ENCODE measurements around the gene CEP164.
A peak's percentile ranks its signal among the peaks of the same experiment; 100 is the strongest.

The CEP164 gene

DNA sequence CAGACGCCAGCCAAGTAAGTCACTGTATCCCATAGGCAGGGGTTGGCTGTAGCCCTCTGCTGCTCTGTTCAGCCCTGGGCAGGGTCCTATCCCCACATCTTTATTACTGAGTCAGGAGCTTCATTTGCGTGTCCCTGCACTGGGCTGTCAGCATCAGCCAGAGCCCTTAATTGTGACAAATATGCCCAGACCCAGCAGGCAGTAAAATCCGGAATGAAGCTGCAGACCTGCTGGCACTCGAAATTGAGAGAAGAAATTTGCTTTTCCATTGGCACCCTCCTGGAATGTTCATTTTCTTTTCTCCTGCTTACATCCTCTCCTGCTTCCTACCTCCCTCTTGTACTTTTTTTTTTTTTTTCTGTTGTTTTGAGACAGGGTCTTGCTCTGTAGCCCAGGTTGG, 43.8 kb downstream of the CEP164 start:
- H3K36me3 ChIP-seq (ENCODE audit: control insufficient read depth, insufficient read depth, low read length, severe bottlenecking) = peaks cover 71% of the 10 kb centered on the region
- no peak for DNase-seq (ENCODE audit: low read depth)
- no peaks in the 10 kb centered on the region for H3K9me3 ChIP-seq (ENCODE audit: control insufficient read depth, low read length)
- H3K27me3 ChIP-seq (replicated peaks; ENCODE audit: control insufficient read depth, insufficient read depth, low read length) = no peaks in the 10 kb centered on the region
- no peak overlapping the region for H3K9ac ChIP-seq (ENCODE audit: low read length)
- no peaks in the 10 kb centered on the region for H3K4me1 ChIP-seq (ENCODE audit: control insufficient read depth, insufficient read depth, low read length)
- no peak overlapping the region for H3K4me3 ChIP-seq (ENCODE audit: low read length)

DNA sequence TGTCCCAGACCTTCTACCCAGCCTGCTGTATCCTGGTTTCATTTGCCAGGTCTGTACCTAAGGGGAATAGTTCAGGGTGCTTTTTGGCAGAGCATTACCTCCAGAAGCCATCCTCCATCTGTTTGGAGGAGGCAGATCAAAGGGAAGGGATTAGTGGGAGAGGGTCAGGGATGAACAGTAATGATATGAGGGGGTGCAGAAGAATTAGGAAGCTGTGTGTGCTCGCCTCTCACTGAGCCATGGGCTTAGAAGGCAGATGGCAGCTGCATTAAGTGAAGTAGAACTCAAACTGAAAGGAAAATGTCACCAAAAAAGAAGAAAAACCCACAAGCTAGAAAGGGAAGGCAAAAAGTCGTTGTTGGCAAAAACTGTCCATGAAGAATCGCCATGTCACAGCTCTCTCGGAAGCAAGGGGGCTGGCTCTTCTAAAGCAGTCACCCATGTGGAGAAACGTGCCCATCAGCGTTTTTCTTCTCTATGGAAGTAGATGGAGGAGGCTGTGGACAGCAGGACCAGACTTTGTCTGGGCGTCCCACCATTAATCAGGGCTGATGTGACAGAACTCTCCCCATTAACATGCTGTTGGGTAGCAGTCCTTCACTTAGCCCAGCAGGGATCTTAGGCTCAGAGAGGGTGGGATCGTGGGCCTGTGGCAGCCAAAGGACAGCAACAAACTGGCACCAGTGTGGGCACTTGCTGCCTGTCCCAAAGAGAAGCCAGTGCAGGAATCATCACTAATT, 46.8 kb downstream of the CEP164 start:
- Histone ChIP-seq H3K4me1 (ENCODE audit: control insufficient read depth, insufficient read depth, low read length) (no peaks in the 10 kb centered on the region), H3K4me3 (ENCODE audit: low read length) (no peak overlapping the region), H3K9ac (ENCODE audit: low read length) (no peak overlapping the region), H3K9me3 (ENCODE audit: control insufficient read depth, low read length) (no peaks in the 10 kb centered on the region), H3K27me3 (replicated peaks; ENCODE audit: control insufficient read depth, insufficient read depth, low read length) (no peaks in the 10 kb centered on the region), H3K36me3 (ENCODE audit: control insufficient read depth, insufficient read depth, low read length, severe bottlenecking) (peaks cover 72% of the 10 kb centered on the region)
- DNase-seq (ENCODE audit: low read depth) = no peak

DNA sequence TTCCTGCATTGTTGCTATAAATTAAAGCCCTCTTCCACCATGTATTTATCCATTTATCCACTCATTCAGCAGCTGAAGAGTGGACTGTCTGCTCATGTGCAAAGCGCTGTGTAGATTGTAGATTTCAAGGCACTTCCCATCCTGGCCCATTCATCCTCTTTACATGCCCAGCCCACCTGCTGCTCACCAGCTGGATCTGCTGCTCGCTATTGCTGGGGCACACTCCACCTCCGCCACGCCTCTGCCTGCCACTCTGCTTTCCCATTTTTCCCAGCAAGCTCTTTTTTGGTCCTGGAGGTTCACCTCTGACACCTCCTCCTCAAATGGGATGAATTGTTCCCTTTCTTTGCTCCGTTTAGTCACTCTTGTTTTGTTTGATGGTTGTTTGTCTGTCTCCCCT, 48.3 kb downstream of the CEP164 start:
- Histone ChIP-seq H3K4me1 (ENCODE audit: control insufficient read depth, insufficient read depth, low read length) (no peaks in the 10 kb centered on the region), H3K4me3 (ENCODE audit: low read length) (no peak overlapping the region), H3K27me3 (replicated peaks; ENCODE audit: control insufficient read depth, insufficient read depth, low read length) (no peaks in the 10 kb centered on the region), H3K9ac (ENCODE audit: low read length) (no peak overlapping the region), H3K9me3 (ENCODE audit: control insufficient read depth, low read length) (no peaks in the 10 kb centered on the region), H3K36me3 (ENCODE audit: control insufficient read depth, insufficient read depth, low read length, severe bottlenecking) (peaks cover 71% of the 10 kb centered on the region)
- DNase-seq (ENCODE audit: low read depth) = no peak

DNA sequence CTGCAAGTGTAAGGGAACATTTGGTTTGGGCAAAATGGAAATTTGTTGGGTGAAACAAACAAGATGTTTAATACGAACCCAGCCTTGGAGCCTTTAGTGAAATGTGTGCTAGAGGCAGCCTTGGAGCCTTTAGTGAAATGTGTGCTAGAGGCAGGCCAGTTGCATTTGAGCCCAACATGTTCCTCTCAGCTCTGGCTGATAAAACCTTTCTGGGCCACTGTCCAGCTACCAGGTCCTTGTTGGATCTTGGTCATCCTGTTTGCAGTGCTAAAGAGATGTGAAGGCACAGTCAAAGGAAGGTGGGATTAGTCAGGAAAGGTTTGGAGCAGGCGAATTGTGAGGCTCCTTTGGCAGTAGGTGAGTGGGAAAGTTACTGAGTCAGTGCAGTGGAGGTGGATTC, 48.9 kb downstream of the CEP164 start:
- Histone ChIP-seq H3K4me1 (ENCODE audit: control insufficient read depth, insufficient read depth, low read length) (no peaks in the 10 kb centered on the region), H3K27me3 (replicated peaks; ENCODE audit: control insufficient read depth, insufficient read depth, low read length) (no peaks in the 10 kb centered on the region), H3K9ac (ENCODE audit: low read length) (no peak overlapping the region), H3K36me3 (ENCODE audit: control insufficient read depth, insufficient read depth, low read length, severe bottlenecking) (peaks cover 71% of the 10 kb centered on the region), H3K9me3 (ENCODE audit: control insufficient read depth, low read length) (no peaks in the 10 kb centered on the region), H3K4me3 (ENCODE audit: low read length) (no peak overlapping the region)
- no peak for DNase-seq (ENCODE audit: low read depth)

DNA sequence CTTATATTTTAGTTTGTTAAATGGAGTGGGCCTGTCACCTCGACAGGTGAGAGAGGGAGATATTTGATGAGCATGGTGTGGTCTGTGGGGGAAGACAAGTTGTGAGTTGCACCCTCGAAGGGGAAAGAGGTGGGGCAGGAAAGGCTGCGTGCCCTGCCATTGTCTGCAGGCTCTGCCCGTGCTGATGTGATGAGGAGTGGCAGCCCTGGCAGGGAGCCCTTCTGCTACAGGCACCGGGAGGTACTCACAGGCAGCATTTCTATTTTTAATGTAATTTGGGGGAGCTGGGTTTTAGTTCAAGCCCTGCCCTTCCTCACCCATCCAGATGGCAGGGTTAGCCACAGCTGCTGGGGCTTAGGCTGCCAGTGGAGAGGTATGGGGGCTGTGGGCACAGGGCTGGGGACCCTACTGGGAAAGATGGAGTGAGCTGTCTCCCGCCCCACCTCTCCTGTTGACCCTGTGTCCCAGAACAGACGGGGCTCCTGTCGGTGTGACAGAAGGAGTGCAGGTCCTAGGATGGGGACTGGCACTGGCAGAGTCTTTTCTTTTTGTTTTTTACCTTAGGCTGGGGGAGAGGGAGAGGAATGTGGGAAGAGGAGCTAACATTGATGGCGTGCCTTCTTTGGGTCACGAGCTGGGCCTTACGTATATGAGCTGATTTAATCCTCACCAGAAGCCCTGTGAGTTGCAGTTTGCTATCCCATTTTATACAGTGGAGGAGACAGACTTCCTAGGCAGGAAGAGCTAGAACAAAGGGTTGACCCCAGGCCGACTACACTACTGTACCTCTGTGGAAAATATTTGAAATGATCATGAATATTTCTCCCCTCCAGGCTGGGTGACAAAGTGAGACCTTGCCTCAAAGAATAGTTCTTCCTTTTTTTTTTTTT, 51.6 kb downstream of the CEP164 start:
- Histone ChIP-seq H3K36me3 (ENCODE audit: control insufficient read depth, insufficient read depth, low read length, severe bottlenecking) (peaks cover 72% of the 10 kb centered on the region), H3K9ac (ENCODE audit: low read length) (no peak overlapping the region), H3K9me3 (ENCODE audit: control insufficient read depth, low read length) (no peaks in the 10 kb centered on the region), H3K4me3 (ENCODE audit: low read length) (no peak overlapping the region), H3K27me3 (replicated peaks; ENCODE audit: control insufficient read depth, insufficient read depth, low read length) (no peaks in the 10 kb centered on the region), H3K4me1 (ENCODE audit: control insufficient read depth, insufficient read depth, low read length) (peaks cover 7% of the 10 kb centered on the region)
- no peak for DNase-seq (ENCODE audit: low read depth)

DNA sequence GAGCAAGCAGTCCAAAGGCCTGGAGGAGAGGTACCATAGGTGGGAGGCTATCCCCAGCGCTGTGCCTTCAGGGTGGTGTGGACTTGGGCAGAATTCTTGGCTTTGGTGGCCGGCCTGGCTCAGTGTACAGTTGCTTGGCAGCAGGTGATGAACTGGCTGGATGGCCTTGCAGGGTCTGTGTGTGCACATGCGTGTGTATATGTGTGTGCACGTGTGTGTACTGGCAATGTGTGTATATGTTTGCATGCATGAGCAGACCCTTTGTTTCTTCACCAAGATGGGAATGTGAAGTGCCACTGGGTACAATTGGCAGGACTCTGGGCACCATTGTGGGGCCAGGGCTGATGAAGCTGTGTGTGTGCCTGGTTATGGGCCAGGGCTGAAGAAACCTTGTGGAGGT, 53.0 kb downstream of the CEP164 start:
- no peaks in the 10 kb centered on the region for H3K9me3 ChIP-seq (ENCODE audit: control insufficient read depth, low read length)
- peaks cover 8% of the 10 kb centered on the region for H3K4me1 ChIP-seq (ENCODE audit: control insufficient read depth, insufficient read depth, low read length)
- no peak overlapping the region for H3K9ac ChIP-seq (ENCODE audit: low read length)
- H3K27me3 ChIP-seq (replicated peaks; ENCODE audit: control insufficient read depth, insufficient read depth, low read length) = no peaks in the 10 kb centered on the region
- no peak for DNase-seq (ENCODE audit: low read depth)
- peaks cover 72% of the 10 kb centered on the region for H3K36me3 ChIP-seq (ENCODE audit: control insufficient read depth, insufficient read depth, low read length, severe bottlenecking)
- H3K4me3 ChIP-seq (ENCODE audit: low read length) = no peak overlapping the region

DNA sequence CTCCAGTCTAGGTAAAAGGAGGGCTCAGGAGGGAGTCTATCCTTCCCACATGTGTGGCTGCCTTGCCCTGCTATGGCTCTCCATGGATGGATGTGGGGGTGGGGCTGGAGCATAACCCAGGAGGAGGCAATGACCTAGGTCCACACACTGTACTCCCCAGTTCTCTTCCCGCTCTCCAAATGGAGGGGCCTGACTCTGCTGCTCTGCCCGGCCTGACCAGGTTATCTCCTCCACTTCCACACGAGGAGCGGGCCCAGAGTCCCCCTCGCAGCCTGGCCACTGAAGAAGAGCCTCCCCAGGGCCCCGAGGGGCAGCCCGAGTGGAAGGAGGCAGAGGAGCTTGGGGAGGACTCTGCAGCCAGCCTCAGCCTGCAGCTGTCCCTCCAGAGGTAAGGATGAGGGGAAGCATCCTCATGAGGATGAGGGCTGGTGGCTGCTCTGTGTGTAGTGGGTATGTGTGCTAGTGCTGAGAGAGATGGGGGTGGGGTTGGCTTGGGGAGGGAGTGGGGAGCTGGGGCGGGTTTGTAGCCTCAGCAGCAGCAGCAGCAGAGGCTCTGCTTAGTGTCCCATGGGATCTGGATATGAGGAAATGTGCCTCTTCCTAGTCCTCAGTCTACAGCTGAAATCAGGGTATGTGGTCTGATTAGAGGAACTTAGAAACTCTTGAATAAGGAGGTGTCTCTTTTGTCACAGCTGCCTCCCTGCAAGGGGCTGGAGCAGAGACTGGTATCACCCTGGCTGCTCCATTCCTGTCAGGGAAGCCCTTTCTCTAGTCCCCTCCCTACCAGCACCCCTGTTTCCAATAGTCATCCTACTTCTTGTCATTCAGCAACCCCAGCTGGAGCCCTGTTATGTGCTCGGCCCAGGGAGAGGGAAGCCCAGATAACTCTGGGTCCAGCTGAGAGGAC, 54.1 kb downstream of the CEP164 start:
- no peak for DNase-seq (ENCODE audit: low read depth)
- Histone ChIP-seq H3K9ac (ENCODE audit: low read length) (no peak overlapping the region), H3K4me1 (ENCODE audit: control insufficient read depth, insufficient read depth, low read length) (peaks cover 8% of the 10 kb centered on the region), H3K36me3 (ENCODE audit: control insufficient read depth, insufficient read depth, low read length, severe bottlenecking) (peaks cover 72% of the 10 kb centered on the region), H3K9me3 (ENCODE audit: control insufficient read depth, low read length) (no peaks in the 10 kb centered on the region), H3K4me3 (ENCODE audit: low read length) (no peak overlapping the region), H3K27me3 (replicated peaks; ENCODE audit: control insufficient read depth, insufficient read depth, low read length) (no peaks in the 10 kb centered on the region)

DNA sequence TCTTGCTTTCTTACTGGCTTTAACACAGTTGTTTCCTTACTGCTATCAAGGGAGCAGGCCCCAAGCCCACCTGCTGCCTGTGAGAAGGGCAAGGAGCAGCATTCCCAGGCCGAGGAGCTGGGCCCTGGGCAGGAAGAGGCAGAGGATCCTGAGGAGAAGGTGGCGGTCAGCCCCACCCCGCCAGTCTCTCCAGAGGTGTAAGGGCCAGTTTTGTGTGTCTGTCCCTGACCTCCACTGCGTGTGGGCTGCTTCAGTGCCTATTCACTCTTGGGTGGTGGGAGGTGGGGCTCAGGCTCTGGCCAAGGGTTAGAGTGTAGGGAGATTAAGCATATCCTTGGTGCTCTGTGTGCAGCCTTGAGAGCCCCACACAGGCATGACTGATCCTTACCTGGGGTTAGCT, 55.1 kb downstream of the CEP164 start:
- H3K9me3 ChIP-seq (ENCODE audit: control insufficient read depth, low read length) = no peaks in the 10 kb centered on the region
- no peak overlapping the region for H3K9ac ChIP-seq (ENCODE audit: low read length)
- H3K4me3 ChIP-seq (ENCODE audit: low read length) = no peak overlapping the region
- no peak for DNase-seq (ENCODE audit: low read depth)
- peaks cover 74% of the 10 kb centered on the region for H3K36me3 ChIP-seq (ENCODE audit: control insufficient read depth, insufficient read depth, low read length, severe bottlenecking)
- H3K4me1 ChIP-seq (ENCODE audit: control insufficient read depth, insufficient read depth, low read length) = peaks cover 8% of the 10 kb centered on the region
- no peaks in the 10 kb centered on the region for H3K27me3 ChIP-seq (replicated peaks; ENCODE audit: control insufficient read depth, insufficient read depth, low read length)

DNA sequence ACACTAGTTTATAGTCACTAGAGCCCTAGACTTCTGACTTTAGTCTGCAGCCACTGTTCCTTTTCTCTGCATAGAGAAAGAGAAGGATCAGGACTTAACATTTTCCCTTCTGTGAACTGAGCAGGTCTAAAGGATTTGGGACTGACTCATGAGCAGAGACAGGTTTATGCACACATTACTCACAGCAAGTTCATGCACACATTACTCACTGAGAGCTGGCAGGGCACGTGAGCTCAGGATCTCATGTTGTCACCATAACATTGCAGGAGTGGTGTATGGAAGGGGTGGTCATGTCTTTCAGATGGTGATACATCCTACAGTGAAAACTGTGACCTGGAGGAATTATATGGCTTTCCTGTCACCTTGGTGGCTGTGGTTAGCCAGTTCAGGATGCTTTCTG, 56.4 kb downstream of the CEP164 start:
- Histone ChIP-seq H3K36me3 (ENCODE audit: control insufficient read depth, insufficient read depth, low read length, severe bottlenecking) (peaks cover 66% of the 10 kb centered on the region), H3K9ac (ENCODE audit: low read length) (no peak overlapping the region), H3K27me3 (replicated peaks; ENCODE audit: control insufficient read depth, insufficient read depth, low read length) (no peaks in the 10 kb centered on the region), H3K9me3 (ENCODE audit: control insufficient read depth, low read length) (no peaks in the 10 kb centered on the region), H3K4me1 (ENCODE audit: control insufficient read depth, insufficient read depth, low read length) (peaks cover 19% of the 10 kb centered on the region), H3K4me3 (ENCODE audit: low read length) (no peak overlapping the region)
- DNase-seq (ENCODE audit: low read depth) = peak; percentile 42

DNA sequence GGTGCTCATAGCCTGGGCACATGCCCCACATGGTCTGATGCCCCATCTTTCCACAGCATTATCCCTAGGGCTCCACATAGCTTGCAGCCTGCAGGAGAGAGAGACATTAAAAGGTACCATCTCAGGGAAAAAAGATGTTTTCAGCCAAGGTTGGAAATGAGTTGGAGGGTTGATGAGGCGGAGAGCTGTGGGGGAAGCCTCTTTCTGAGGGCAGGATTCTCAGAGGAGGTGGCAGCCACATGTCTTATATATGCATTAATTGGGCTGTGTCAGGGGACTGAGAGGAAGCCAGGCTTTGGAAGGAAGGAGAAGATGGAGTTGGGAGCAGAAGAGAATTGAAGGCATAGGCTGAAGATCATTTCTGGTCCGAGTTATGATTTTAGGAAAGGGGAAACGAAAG, 57.8 kb downstream of the CEP164 start:
- H3K9ac ChIP-seq (ENCODE audit: low read length) = no peak overlapping the region
- no peak for DNase-seq (ENCODE audit: low read depth)

DNA sequence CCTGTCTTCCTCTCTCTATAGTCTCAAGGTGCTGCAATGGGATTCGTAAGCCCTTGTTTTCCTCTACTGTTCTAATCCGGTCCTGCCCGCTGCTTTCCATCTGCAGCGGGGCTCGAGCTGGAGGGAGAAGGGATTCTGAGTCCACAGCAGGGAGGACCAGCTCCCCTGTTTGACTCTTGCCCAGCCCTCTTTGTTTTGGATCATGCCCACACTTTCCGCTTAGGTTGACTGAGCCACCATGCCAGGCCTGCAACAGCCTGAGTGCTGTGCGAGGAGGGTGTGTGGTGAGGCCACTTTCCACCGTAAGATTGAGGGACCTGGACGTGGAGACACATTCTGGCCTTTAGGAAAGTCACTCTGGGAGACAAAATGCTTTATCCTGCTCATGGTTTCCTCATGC, 58.3 kb downstream of the CEP164 start:
- Histone ChIP-seq H3K9ac (ENCODE audit: low read length) (no peak overlapping the region), H3K4me3 (ENCODE audit: low read length) (no peak overlapping the region), H3K4me1 (ENCODE audit: control insufficient read depth, insufficient read depth, low read length) (peaks cover 23% of the 10 kb centered on the region), H3K36me3 (ENCODE audit: control insufficient read depth, insufficient read depth, low read length, severe bottlenecking) (peaks cover 60% of the 10 kb centered on the region), H3K27me3 (replicated peaks; ENCODE audit: control insufficient read depth, insufficient read depth, low read length) (no peaks in the 10 kb centered on the region), H3K9me3 (ENCODE audit: control insufficient read depth, low read length) (no peaks in the 10 kb centered on the region)
- DNase-seq (ENCODE audit: low read depth) = no peak

More for the DNA sequence above, 57.8 kb downstream of the CEP164 start:
- Histone ChIP-seq H3K4me3 (ENCODE audit: low read length) (no peak overlapping the region), H3K36me3 (ENCODE audit: control insufficient read depth, insufficient read depth, low read length, severe bottlenecking) (peaks cover 60% of the 10 kb centered on the region), H3K9me3 (ENCODE audit: control insufficient read depth, low read length) (no peaks in the 10 kb centered on the region), H3K27me3 (replicated peaks; ENCODE audit: control insufficient read depth, insufficient read depth, low read length) (no peaks in the 10 kb centered on the region), H3K4me1 (ENCODE audit: control insufficient read depth, insufficient read depth, low read length) (peaks cover 23% of the 10 kb centered on the region)

Measured in adipocyte (in vitro differentiated cells).